GM18861 (cell line): ENCODE data around the gene FARS2.

Experiments used
- ATAC-seq: cut with Tn5 transposase; IDR thresholded peaks from one replicate; pipeline ENCODE4 v1.9.1; 2021; ENCODE audit not compliant: unreplicated experiment

The FARS2 gene

GRCh38 chr6:5316951-5317350, 55.6 kb downstream of the FARS2 start:
- ATAC-seq: no peak

GRCh38 chr6:5318617-5319272, 57.4 kb downstream of the FARS2 start:
- ATAC-seq: no peak

GRCh38 chr6:5323979-5324378, 62.7 kb downstream of the FARS2 start:
- ATAC-seq: no peak

GRCh38 chr6:5325173-5325572, 63.9 kb downstream of the FARS2 start:
- no peak for ATAC-seq

GRCh38 chr6:5326022-5326641, 64.8 kb downstream of the FARS2 start:
- ATAC-seq: no peak

- ATAC-seq: no peak
Observed at GRCh38 chr6:5328800-5329199, 67.5 kb downstream of the FARS2 start.

GRCh38 chr6:5331845-5332442, 70.6 kb downstream of the FARS2 start:
- no peak for ATAC-seq

- no peak for ATAC-seq
Observed at GRCh38 chr6:5333658-5334057, 72.3 kb downstream of the FARS2 start.

- no peak for ATAC-seq
Observed at GRCh38 chr6:5334341-5334740, 73.0 kb downstream of the FARS2 start.

- ATAC-seq: no peak
Observed at GRCh38 chr6:5335020-5335419, 73.7 kb downstream of the FARS2 start.

GRCh38 chr6:5337573-5337972, 76.3 kb downstream of the FARS2 start:
- ATAC-seq: no peak

- ATAC-seq: no peak
Observed at GRCh38 chr6:5338177-5338960, 77.1 kb downstream of the FARS2 start.

- ATAC-seq: no peak
Observed at GRCh38 chr6:5339786-5340185, 78.5 kb downstream of the FARS2 start.

GRCh38 chr6:5341845-5342244, 80.5 kb downstream of the FARS2 start:
- no peak for ATAC-seq

GRCh38 chr6:5343998-5344397, 82.7 kb downstream of the FARS2 start:
- no peak for ATAC-seq

GRCh38 chr6:5345324-5345723, 84.0 kb downstream of the FARS2 start:
- no peak for ATAC-seq

- no peak for ATAC-seq
Observed at GRCh38 chr6:5351552-5352210, 90.4 kb downstream of the FARS2 start.

GRCh38 chr6:5353971-5354370, 92.7 kb downstream of the FARS2 start:
- ATAC-seq: no peak

- ATAC-seq: no peak
Observed at GRCh38 chr6:5357486-5357885, 96.2 kb downstream of the FARS2 start.

- no peak for ATAC-seq
Observed at GRCh38 chr6:5359417-5359816, 98.1 kb downstream of the FARS2 start.

GRCh38 chr6:5361396-5361795, 100.1 kb downstream of the FARS2 start:
- ATAC-seq: no peak
